Mesenchymal stem cell (in vitro differentiated cells and primary cell): ENCODE data around the gene NEURL3.

Source experiments
- DNase-seq: peaks from one replicate; pipeline ENCODE4 v3.0.0-alpha.2; 2013
- H2AFZ ChIP-seq: one replicate; pipeline ENCODE4 v1.6.1; 2013; ENCODE audit warnings: low read depth, mild to moderate bottlenecking, control low read depth, inconsistent platforms, low read length, moderate library complexity
- H2AK5ac ChIP-seq: 2 replicates; pipeline ENCODE4 v1.6.1; 2013; ENCODE audit warnings: low read length, moderate library complexity, mild to moderate bottlenecking, inconsistent platforms; ENCODE audit not compliant: severe bottlenecking
- H2BK120ac ChIP-seq: one replicate; pipeline ENCODE4 v1.6.1; 2013; ENCODE audit warnings: low read depth, mild to moderate bottlenecking, inconsistent platforms, low read length, moderate library complexity
- H2BK12ac ChIP-seq, 2 experiments: one replicate each; pipeline ENCODE4 v1.6.1; 2013; ENCODE audit warnings: inconsistent platforms in 2 of 2, low read length in 2 of 2, mild to moderate bottlenecking in 2 of 2, moderate library complexity in 2 of 2, control low read depth in 1 of 2
- H2BK15ac ChIP-seq: one replicate; pipeline ENCODE4 v1.6.1; 2013; ENCODE audit warnings: mild to moderate bottlenecking, low read depth, inconsistent platforms; ENCODE audit not compliant: poor library complexity, severe bottlenecking
- H2BK5ac ChIP-seq: 2 replicates; pipeline ENCODE4 v1.6.1; 2013; ENCODE audit warnings: low read depth, mild to moderate bottlenecking, low read length, control low read depth, inconsistent platforms; ENCODE audit not compliant: poor library complexity, severe bottlenecking
- H3K14ac ChIP-seq, 2 experiments: one replicate each; pipeline ENCODE4 v1.6.1; 2013; ENCODE audit warnings: inconsistent platforms in 2 of 2, low read length in 2 of 2, control low read depth in 1 of 2, mild to moderate bottlenecking in 1 of 2, moderate library complexity in 1 of 2
- H3K18ac ChIP-seq, 2 experiments: one replicate each; pipeline ENCODE4 v1.6.1; 2013; ENCODE audit warnings: inconsistent platforms in 2 of 2, low read length in 2 of 2, control low read depth in 1 of 2, low read depth in 1 of 2, mild to moderate bottlenecking in 1 of 2
- H3K23ac ChIP-seq, 2 experiments: one replicate each; pipeline ENCODE4 v1.6.1; 2013; ENCODE audit warnings: inconsistent platforms in 2 of 2, low read length in 2 of 2, mild to moderate bottlenecking in 2 of 2, moderate library complexity in 2 of 2, control low read depth in 1 of 2
- H3K27ac ChIP-seq: 2 replicates; pipeline ENCODE4 v1.5.1; 2013; ENCODE audit warnings: mild to moderate bottlenecking, moderate library complexity, low read length, control low read depth, inconsistent platforms; ENCODE audit not compliant: poor library complexity, severe bottlenecking
- H3K27me3 ChIP-seq, 2 experiments: 2 replicates each; pipeline versions ENCODE4 v1.6.1 to v1.7.0; 2013; ENCODE audit warnings: low read length in 2 of 2, mild to moderate bottlenecking in 2 of 2, moderate library complexity in 2 of 2, control low read depth in 1 of 2, inconsistent platforms in 1 of 2; ENCODE audit not compliant: control insufficient read depth in 1 of 2, insufficient read depth in 1 of 2
- H3K36me3 ChIP-seq, 2 experiments: 2 replicates each; pipeline versions ENCODE4 v1.6.1 to v1.7.0; 2013; ENCODE audit warnings: low read length in 2 of 2, control low read depth in 1 of 2, inconsistent platforms in 1 of 2, low read depth in 1 of 2, mild to moderate bottlenecking in 1 of 2; ENCODE audit not compliant: insufficient read depth in 2 of 2, control insufficient read depth in 1 of 2
- H3K4ac ChIP-seq, 2 experiments: one replicate each; pipeline ENCODE4 v1.6.1; 2013; ENCODE audit warnings: inconsistent platforms in 2 of 2, low read length in 2 of 2, mild to moderate bottlenecking in 2 of 2, moderate library complexity in 2 of 2, control low read depth in 1 of 2, low read depth in 1 of 2
- H3K4me1 ChIP-seq: 2 replicates; pipeline ENCODE4 v1.6.1; 2013; ENCODE audit warnings: low read depth, low read length, control low read depth; ENCODE audit not compliant: control insufficient read depth, insufficient read depth
- H3K4me2 ChIP-seq: 2 replicates; pipeline ENCODE4 v1.6.1; 2013; ENCODE audit warnings: low read length, mild to moderate bottlenecking, inconsistent platforms; ENCODE audit not compliant: poor library complexity, severe bottlenecking
- H3K4me3 ChIP-seq, 2 experiments: 2 replicates each; pipeline versions ENCODE4 v1.5.1 to v1.7.0; 2013; ENCODE audit warnings: low read length in 2 of 2, mild to moderate bottlenecking in 2 of 2, control low read depth in 1 of 2, low read depth in 1 of 2; ENCODE audit not compliant: insufficient read depth in 1 of 2
- H3K79me1 ChIP-seq: replicated peaks from 2 replicates; pipeline ENCODE4 v1.6.1; 2013; ENCODE audit warnings: mild to moderate bottlenecking, control low read depth, low read length, inconsistent platforms; ENCODE audit not compliant: poor library complexity, severe bottlenecking
- H3K9ac ChIP-seq: 2 replicates; pipeline ENCODE4 v1.7.0; 2013; ENCODE audit warnings: mild to moderate bottlenecking, low read length, moderate library complexity
- H3K9me3 ChIP-seq: 2 replicates; pipeline ENCODE4 v1.7.0; 2013; ENCODE audit warnings: mild to moderate bottlenecking, low read length; ENCODE audit not compliant: control insufficient read depth
- H4K8ac ChIP-seq: one replicate; pipeline ENCODE4 v1.6.1; 2013; ENCODE audit warnings: inconsistent platforms, mild to moderate bottlenecking, low read length, moderate library complexity
- H4K91ac ChIP-seq: one replicate; pipeline ENCODE4 v1.6.1; 2013; ENCODE audit warnings: mild to moderate bottlenecking, low read length, inconsistent platforms
- WGBS: methylation state at CpG from one replicate; pipeline ENCODE4 v1.1.7; 2013; ENCODE audit warnings: mixed read lengths; 5-methylcytosine and 5-hydroxymethylcytosine counted together

The NEURL3 gene

DNA sequence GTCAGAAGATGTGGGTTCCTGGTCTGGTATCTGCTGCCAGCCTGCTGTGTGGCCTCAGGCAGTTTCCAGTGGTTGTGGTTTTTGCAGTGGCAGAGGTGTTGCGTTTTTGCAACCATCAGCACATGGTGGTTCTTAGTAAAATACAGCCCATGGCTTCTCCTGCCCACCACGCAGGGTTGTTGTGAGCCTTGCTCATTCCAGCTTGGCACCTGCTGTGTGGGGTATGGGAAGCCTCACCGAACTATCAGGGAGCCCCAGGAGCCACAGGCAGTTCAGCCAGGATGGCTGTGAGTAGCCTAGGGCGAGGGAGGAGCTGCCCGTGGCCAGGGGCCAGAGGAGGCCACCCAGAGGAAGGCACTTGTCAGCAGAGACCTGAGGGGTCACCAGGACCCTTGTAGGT is 41.2 kb upstream of the NEURL3 start:
- DNase-seq = no peak
- H3K4ac ChIP-seq = no peak overlapping the region
- H3K4me1 ChIP-seq = no peaks in the 10 kb centered on the region
- no peak overlapping the region for H3K4me3 ChIP-seq
- peaks cover 24% of the 10 kb centered on the region for H3K79me1 ChIP-seq
- H3K9ac ChIP-seq = no peak overlapping the region
- H3K18ac ChIP-seq = no peak overlapping the region
- no peak overlapping the region for H2AK5ac ChIP-seq
- H4K91ac ChIP-seq = no peak overlapping the region
- H3K4me2 ChIP-seq = no peak overlapping the region
- H3K36me3 ChIP-seq = peaks cover 44 to 47% of the 10 kb centered on the region in 2 experiments
- H3K27me3 ChIP-seq = no peaks in the 10 kb centered on the region
- H3K9me3 ChIP-seq = no peaks in the 10 kb centered on the region
- 90% methylated on average over 5 of the region's 5 CpGs for WGBS
- no peak overlapping the region for H4K8ac ChIP-seq
- H2BK15ac ChIP-seq = no peak overlapping the region
- no peak overlapping the region for H3K27ac ChIP-seq
- no peak overlapping the region for H3K23ac ChIP-seq
- H2BK5ac ChIP-seq = no peak overlapping the region
- H3K14ac ChIP-seq = no peak overlapping the region
- H2AFZ ChIP-seq = no peak overlapping the region
- no peak overlapping the region for H2BK12ac ChIP-seq
- no peak overlapping the region for H2BK120ac ChIP-seq

GRCh38 chr2:96542357-96542977 is 37.3 kb upstream of the NEURL3 start:
- Histone ChIP-seq H2AK5ac (no peak overlapping the region), H4K91ac (no peak overlapping the region), H3K4me1 (peaks cover 18% of the 10 kb centered on the region), H3K79me1 (peaks cover 48% of the 10 kb centered on the region), H2BK5ac (no peak overlapping the region), H2BK12ac (no peak overlapping the region), H3K36me3 (peaks cover 13 to 15% of the 10 kb centered on the region in 2 experiments), H3K4ac (no peak overlapping the region), H3K23ac (no peak overlapping the region), H2AFZ (no peak overlapping the region), H3K4me2 (no peak overlapping the region), H3K18ac (no peak overlapping the region), H3K4me3 (no peak overlapping the region), H3K14ac (no peak overlapping the region), H4K8ac (no peak overlapping the region), H3K27ac (no peak overlapping the region), H3K27me3 (no peaks in the 10 kb centered on the region), H3K9ac (no peak overlapping the region), H2BK15ac (no peak overlapping the region), H2BK120ac (no peak overlapping the region), H3K9me3 (no peaks in the 10 kb centered on the region)
- WGBS = 89% methylated on average over 7 of the region's 8 CpGs
- no peak for DNase-seq

DNA sequence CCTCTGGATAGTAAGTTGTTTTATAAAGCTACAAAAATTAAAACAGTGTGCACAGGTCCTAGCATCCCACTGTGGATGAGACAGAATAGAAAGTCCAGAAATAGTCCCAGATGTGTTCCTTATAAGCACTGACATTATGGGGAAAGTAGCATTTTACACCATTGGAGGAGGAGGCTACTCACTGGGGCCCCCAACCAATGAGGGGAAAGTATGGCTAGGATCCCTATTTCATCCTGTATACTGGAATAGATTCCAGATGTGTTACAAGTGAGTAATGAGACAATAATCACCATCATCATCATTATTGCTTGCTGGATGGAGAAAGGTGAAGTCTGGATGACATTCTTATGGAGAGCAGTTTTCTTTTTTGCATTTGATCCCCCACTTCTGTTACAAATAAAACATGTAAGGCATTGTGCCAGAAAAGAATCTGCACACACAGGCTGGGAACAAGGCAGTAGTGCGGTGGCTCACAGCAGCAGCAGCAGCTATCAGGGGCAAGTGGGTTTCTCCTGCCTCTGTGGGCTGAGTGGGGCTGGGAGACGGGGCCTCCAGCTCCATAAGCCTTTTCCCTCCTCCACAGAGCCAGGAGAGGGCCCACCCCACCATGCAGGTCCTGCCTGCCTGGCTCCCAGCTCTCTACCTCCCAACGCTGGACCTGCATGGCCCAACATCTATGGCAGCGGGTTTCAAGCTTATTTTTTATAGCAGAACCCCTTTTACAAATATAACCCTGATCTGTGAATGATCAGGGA is 36.4 kb upstream of the NEURL3 start:
- H3K4me1 ChIP-seq = peaks cover 21% of the 10 kb centered on the region
- H3K4me2 ChIP-seq = no peak overlapping the region
- H4K91ac ChIP-seq = no peak overlapping the region
- no peak overlapping the region for H2AK5ac ChIP-seq
- H2BK5ac ChIP-seq = no peak overlapping the region
- H2BK15ac ChIP-seq = no peak overlapping the region
- H3K23ac ChIP-seq = no peak overlapping the region
- no peak overlapping the region for H3K27ac ChIP-seq
- peaks cover 50% of the 10 kb centered on the region for H3K79me1 ChIP-seq
- no peak overlapping the region for H3K14ac ChIP-seq
- no peaks in the 10 kb centered on the region for H3K9me3 ChIP-seq
- no peak overlapping the region for H3K4ac ChIP-seq
- H3K36me3 ChIP-seq = peaks cover 10 to 11% of the 10 kb centered on the region in 2 experiments
- H2BK12ac ChIP-seq = no peak overlapping the region
- no peak overlapping the region for H2BK120ac ChIP-seq
- H3K27me3 ChIP-seq = no peaks in the 10 kb centered on the region
- no peak overlapping the region for H4K8ac ChIP-seq
- no peak overlapping the region for H3K18ac ChIP-seq
- no peak for DNase-seq
- peak overlapping the region; percentile 8 for H3K9ac ChIP-seq
- H2AFZ ChIP-seq = no peak overlapping the region
- 100% methylated on average over 2 of the region's 4 CpGs for WGBS
- H3K4me3 ChIP-seq = no peak overlapping the region

DNA sequence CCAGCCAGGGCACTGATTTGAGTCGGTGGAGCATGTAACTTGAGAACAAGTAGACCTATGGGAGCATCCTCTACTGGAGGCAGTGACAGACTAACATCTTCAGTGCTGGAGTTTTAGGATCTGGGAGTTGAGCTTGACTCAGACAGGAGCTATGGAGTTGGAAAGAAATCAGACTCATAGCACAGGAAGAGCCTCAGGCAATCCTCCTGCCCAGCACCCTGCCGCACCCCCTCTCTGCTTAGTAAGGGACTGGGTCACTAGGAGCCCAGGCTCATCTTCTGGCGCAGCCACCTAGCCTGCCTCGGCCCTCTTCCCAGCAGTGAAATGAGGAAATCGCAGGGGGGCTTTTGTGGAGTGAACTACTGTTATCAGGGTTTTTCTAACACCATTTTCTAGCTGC is 35.0 kb upstream of the NEURL3 start:
- H2BK120ac ChIP-seq = no peak overlapping the region
- H3K4me2 ChIP-seq = no peak overlapping the region
- H3K9ac ChIP-seq = peak overlapping the region; percentile 12
- H2BK5ac ChIP-seq = no peak overlapping the region
- H3K4me1 ChIP-seq = peaks cover 24% of the 10 kb centered on the region
- H3K27ac ChIP-seq = no peak overlapping the region
- H4K8ac ChIP-seq = no peak overlapping the region
- H3K23ac ChIP-seq = no peak overlapping the region
- H4K91ac ChIP-seq = no peak overlapping the region
- H3K18ac ChIP-seq = no peak overlapping the region
- no peak overlapping the region for H3K4ac ChIP-seq
- H2BK12ac ChIP-seq = no peak overlapping the region
- H3K36me3 ChIP-seq = peaks cover 8 to 10% of the 10 kb centered on the region in 2 experiments
- H3K4me3 ChIP-seq = no peak overlapping the region
- no peaks in the 10 kb centered on the region for H3K27me3 ChIP-seq
- no peak overlapping the region for H3K14ac ChIP-seq
- H2AK5ac ChIP-seq = no peak overlapping the region
- 72% methylated on average over 4 of the region's 5 CpGs for WGBS
- H2AFZ ChIP-seq = no peak overlapping the region
- no peak overlapping the region for H2BK15ac ChIP-seq
- DNase-seq = no peak
- H3K9me3 ChIP-seq = no peaks in the 10 kb centered on the region
- H3K79me1 ChIP-seq = peaks cover 46% of the 10 kb centered on the region
